Activated T-cell treated with anti-CD3 and anti-CD28 coated beads for 4 hours (primary cell): ENCODE results near the gene KCNJ6.

Experiments used
- DNase-seq: peaks from one replicate; pipeline ENCODE4 v3.0.0-alpha.2; 2020

KCNJ6 gene

DNA sequence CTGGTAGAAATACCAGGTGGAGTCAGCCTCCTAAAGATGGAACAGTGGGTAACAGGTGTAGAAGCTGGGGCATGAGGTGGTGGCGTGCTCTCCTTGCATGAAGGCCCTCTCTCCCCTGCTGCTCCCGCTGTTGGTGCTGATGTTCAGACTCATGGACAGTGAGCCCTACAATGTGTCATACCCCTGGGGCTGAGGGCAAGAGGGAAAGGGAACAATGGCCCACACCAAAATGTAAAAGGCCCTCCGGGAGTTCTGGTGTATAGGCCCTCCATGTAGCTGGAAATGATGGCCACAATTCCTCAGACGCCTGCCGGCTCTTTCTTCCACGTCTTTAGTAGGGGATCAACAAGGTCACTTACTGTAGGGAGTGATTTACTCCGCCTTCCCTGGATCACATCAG, 354.8 kb downstream of the KCNJ6 start:
- no peak for DNase-seq

DNA sequence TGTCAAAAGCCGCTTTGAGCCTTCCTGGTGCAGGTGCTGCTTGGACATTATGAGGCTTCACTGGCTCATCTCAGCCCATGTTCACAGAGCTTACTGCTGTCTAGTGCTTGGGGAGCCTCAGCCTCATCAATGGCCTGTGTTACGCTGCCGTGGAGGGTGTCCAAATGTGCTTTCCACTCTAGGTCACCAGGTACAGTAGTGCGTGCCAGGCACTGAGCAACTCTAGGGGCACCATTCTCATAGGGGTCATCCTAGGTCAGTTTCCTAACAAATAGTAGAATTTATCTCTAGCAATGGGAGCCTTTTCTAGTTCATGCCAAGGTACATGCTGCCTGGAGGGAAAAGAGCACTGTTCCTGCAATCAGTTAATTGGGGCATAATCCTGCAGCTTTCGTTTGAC, 355.9 kb downstream of the KCNJ6 start:
- no peak for DNase-seq

- DNase-seq, result no peak
These were observed 357.5 kb downstream of the KCNJ6 start for GRCh38 chr21:37558676-37559211.
